H1 (cell line): Measurements from ENCODE around the gene RAB8B.

Experiments used
- CREB1 ChIP-seq: IDR thresholded peaks from 2 replicates; pipeline ENCODE4 v1.6.1; 2012; ENCODE audit warnings: inconsistent platforms
- EP300 ChIP-seq, 2 experiments: IDR thresholded peaks; 1 replicate in 1 of 2; 2 replicates in 1 of 2; pipeline ENCODE4 v1.6.1; 2011 to 2012; ENCODE audit warnings: low read depth in 2 of 2, low read length in 2 of 2, mild to moderate bottlenecking in 2 of 2, borderline replicate concordance in 1 of 2, inconsistent platforms in 1 of 2, moderate library complexity in 1 of 2
- POLR2A ChIP-seq, 2 experiments: IDR thresholded peaks; 1 replicate in 1 of 2; 2 replicates in 1 of 2; pipeline ENCODE4 v1.6.1; 2011; ENCODE audit warnings: low read depth in 2 of 2, low read length in 2 of 2, mild to moderate bottlenecking in 2 of 2; ENCODE audit errors: control extremely low read depth in 1 of 2

DNA sequence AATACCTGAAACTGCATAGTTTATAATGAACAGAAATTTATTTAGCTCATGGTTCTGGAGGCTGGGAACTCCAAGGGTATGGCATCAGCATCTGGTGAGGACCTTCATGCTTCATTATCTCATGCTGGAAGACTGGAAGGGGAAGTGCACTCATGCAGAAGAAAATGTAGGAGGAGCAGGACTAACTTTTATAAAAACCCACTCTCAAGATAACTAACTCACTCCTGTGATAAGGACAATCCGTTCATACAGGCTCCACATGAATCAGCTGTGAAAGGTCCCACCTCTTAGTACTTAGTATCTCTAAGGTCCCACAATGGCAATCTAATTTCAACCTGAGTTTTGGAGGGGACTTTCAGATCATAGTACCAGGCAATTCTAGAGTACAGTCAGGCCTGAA is 54.4 kb downstream of the RAB8B start:
- TF ChIP-seq POLR2A (IDR thresholded peaks at IDR 0.05; ENCODE audit: control extremely low read depth in 1 of 2, low read depth in 2 of 2, low read length in 2 of 2) (no peak), CREB1 (no peak), EP300 (IDR thresholded peaks at IDR 0.05; ENCODE audit: borderline replicate concordance in 1 of 2, low read depth in 2 of 2, low read length in 2 of 2) (no peak)
